Colonic mucosa (tissue), 4 donors: ENCODE results near the gene ELL. TPM values are rescaled to one million over a fixed set of nuclear protein-coding genes. Genes with fewer than 3 reads are reported as not detected.

Source experiments
- DNase-seq: peaks from one replicate; pipeline ENCODE4 v3.0.0-alpha.2; 2020
- H3K27ac ChIP-seq: fragments of 200-600 bp; one replicate; pipeline ENCODE4 v1.8.0; 2021
- H3K27me3 ChIP-seq: fragments of 200-600 bp; one replicate; pipeline ENCODE4 v1.8.0; 2021
- H3K36me3 ChIP-seq: fragments of 200-600 bp; one replicate; pipeline ENCODE4 v1.8.0; 2021
- H3K4me1 ChIP-seq: fragments of 200-600 bp; one replicate; pipeline ENCODE4 v1.8.0; 2021; ENCODE audit warnings: mild to moderate bottlenecking
- H3K4me3 ChIP-seq: fragments of 200-600 bp; one replicate; pipeline ENCODE4 v1.8.0; 2021
- H3K9ac ChIP-seq, 2 donors: one replicate each; pipeline ENCODE4 v1.7.0; 2013; ENCODE audit warnings: control low read depth in 2 of 2, low read depth in 2 of 2, low read length in 2 of 2
- H3K9me3 ChIP-seq: fragments of 200-600 bp; one replicate; pipeline ENCODE4 v1.8.0; 2021
- CTCF ChIP-seq: fragments of 200-600 bp; IDR thresholded peaks from one replicate; pipeline ENCODE4 v1.8.0; 2022; ENCODE audit warnings: antibody characterized with exemption, mild to moderate bottlenecking
- intact Hi-C: fragments of 100-400 bp; cut with DNase I; formaldehyde crosslinking; loops from one replicate; pipeline ENCODE4 v1.14.1; 2022
- total RNA-seq, 2 donors: library from RNA; stranded (reverse); fragmentation: NEBNext Ultra II Directional in 1 of 2; extraction: Animal tissue kit (Norgen Biotek cat#: 25700) in 1 of 2; gene quantifications; one replicate each; pipeline ENCODE4 v1.2.1, GENCODE V29; 2021
- donor health status: healthy.
- donor health status: DM: no; HTN: no; CAD: no.
- donor health status: DM: no; HTN: no; CAD: no.

The ELL gene
- total RNA-seq, 2 donors from 2014 or later: 16.3 to 18.6 TPM

GRCh38 chr19:18464646-18465045, 57.2 kb downstream of the ELL start:
- intact Hi-C loops: loop anchor here (10.0 kb wide), 1 partner anchor 200 kb away; no protein-coding TSS in a partner anchor
- Histone ChIP-seq H3K9me3 (no peaks in the 10 kb centered on the region), H3K36me3 (peaks cover 15% of the 10 kb centered on the region), H3K9ac (peak overlapping the region in 1 of 2 donors; percentile 43), H3K27me3 (no peaks in the 10 kb centered on the region), H3K27ac (peak overlapping the region; percentile 64), H3K4me1 (peaks cover 24% of the 10 kb centered on the region), H3K4me3 (no peak overlapping the region)
- DNase-seq: peak; percentile 80
- TF ChIP-seq CTCF: no peak

- H3K27ac ChIP-seq: peak overlapping the region; percentile 77
- peaks cover 15% of the 10 kb centered on the region for H3K36me3 ChIP-seq
- intact Hi-C loops: loop anchor here (10.0 kb wide), 1 partner anchor 203 kb away; no protein-coding TSS in a partner anchor
- H3K9ac ChIP-seq: no peak overlapping the region
- H3K4me3 ChIP-seq: no peak overlapping the region
- H3K9me3 ChIP-seq: no peaks in the 10 kb centered on the region
- DNase-seq: no peak
- TF ChIP-seq CTCF: no peak
- no peaks in the 10 kb centered on the region for H3K27me3 ChIP-seq
- peaks cover 19% of the 10 kb centered on the region for H3K4me1 ChIP-seq
Measured at GRCh38 chr19:18461471-18461870, 60.4 kb downstream of the ELL start.

- Histone ChIP-seq H3K9ac (no peak overlapping the region), H3K36me3 (peaks cover 15% of the 10 kb centered on the region), H3K4me1 (peaks cover 19% of the 10 kb centered on the region), H3K4me3 (no peak overlapping the region), H3K27me3 (no peaks in the 10 kb centered on the region), H3K9me3 (no peaks in the 10 kb centered on the region), H3K27ac (peak overlapping the region; percentile 77)
- intact Hi-C loops: loop anchor here (10.0 kb wide), 1 partner anchor 204 kb away; no protein-coding TSS in a partner anchor
- no peak for TF ChIP-seq CTCF
- no peak for DNase-seq
Measured at GRCh38 chr19:18460900-18461299, 61.0 kb downstream of the ELL start.

GRCh38 chr19:18457483-18458331, 64.2 kb downstream of the ELL start:
- Histone ChIP-seq H3K4me1 (peaks cover 11% of the 10 kb centered on the region), H3K27me3 (no peaks in the 10 kb centered on the region), H3K9ac (no peak overlapping the region), H3K27ac (no peak overlapping the region), H3K4me3 (no peak overlapping the region), H3K9me3 (no peaks in the 10 kb centered on the region), H3K36me3 (peaks cover 19% of the 10 kb centered on the region)
- no peak for TF ChIP-seq CTCF
- intact Hi-C loops: loop anchor here (10.0 kb wide), 2 partner anchors 107 to 387 kb away; no protein-coding TSS in a partner anchor
- DNase-seq: no peak

- Histone ChIP-seq H3K4me1 (peaks cover 11% of the 10 kb centered on the region), H3K9me3 (no peaks in the 10 kb centered on the region), H3K27ac (no peak overlapping the region), H3K9ac (no peak overlapping the region), H3K4me3 (no peak overlapping the region), H3K27me3 (no peaks in the 10 kb centered on the region), H3K36me3 (peaks cover 19% of the 10 kb centered on the region)
- intact Hi-C loops: loop anchor here (10.0 kb wide), 2 partner anchors 108 to 388 kb away; no protein-coding TSS in a partner anchor
- no peak for TF ChIP-seq CTCF
- no peak for DNase-seq
Measured at GRCh38 chr19:18456974-18457373, 64.9 kb downstream of the ELL start.
